ENCODE measurements around the gene VASP. TPM values are rescaled to one million over a fixed set of nuclear protein-coding genes. Genes with fewer than 3 reads are reported as not detected.

The VASP gene
- total and polyA plus RNA-seq, 2 of the 13 experiments (the other 11 are each of a cell fraction or from before 2014, with no cell fraction given): 41.8 to 67.1 TPM

GRCh38 chr19:45469132-45469944 lies 37.9 kb upstream of the VASP start (continued):
- no peak; the same call in 1 of the 2 replicates for TF ChIP-seq ZNF138 (CRISPR knock-in tag; IDR thresholded peaks at IDR 0.05; ENCODE audit: low read depth)
- TF ChIP-seq PAF1 (CRISPR knock-in tag; IDR thresholded peaks at IDR 0.05): no peak
- no peak for TF ChIP-seq ARNT (IDR thresholded peaks at IDR 0.05)
- TF ChIP-seq RXRB (CRISPR knock-in tag; IDR thresholded peaks at IDR 0.05; ENCODE audit: borderline replicate concordance): no peak
- 0 out of 2 replicates have a peak, but pooled peaks have one; percentile 31 for TF ChIP-seq BORCS8-MEF2B (CRISPR knock-in tag; IDR thresholded peaks at IDR 0.05)
- TF ChIP-seq, protein P1, sequence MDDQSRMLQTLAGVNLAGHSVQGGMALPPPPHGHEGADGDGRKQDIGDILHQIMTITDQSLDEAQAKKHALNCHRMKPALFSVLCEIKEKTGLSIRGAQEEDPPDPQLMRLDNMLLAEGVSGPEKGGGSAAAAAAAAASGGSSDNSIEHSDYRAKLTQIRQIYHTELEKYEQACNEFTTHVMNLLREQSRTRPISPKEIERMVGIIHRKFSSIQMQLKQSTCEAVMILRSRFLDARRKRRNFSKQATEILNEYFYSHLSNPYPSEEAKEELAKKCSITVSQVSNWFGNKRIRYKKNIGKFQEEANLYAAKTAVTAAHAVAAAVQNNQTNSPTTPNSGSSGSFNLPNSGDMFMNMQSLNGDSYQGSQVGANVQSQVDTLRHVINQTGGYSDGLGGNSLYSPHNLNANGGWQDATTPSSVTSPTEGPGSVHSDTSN (CRISPR knock-in tag; IDR thresholded peaks at IDR 0.05; ENCODE audit: borderline replicate concordance): no peak
- no peak for TF ChIP-seq ATRX (CRISPR knock-in tag; IDR thresholded peaks at IDR 0.05; ENCODE audit: borderline replicate concordance)
- TF ChIP-seq ESRRA (CRISPR knock-in tag; IDR thresholded peaks at IDR 0.05; ENCODE audit: low read depth): 0 out of 2 replicates have a peak, but pooled peaks have one; percentile 63
- TF ChIP-seq ZNF652 (CRISPR knock-in tag; IDR thresholded peaks at IDR 0.05; ENCODE audit: borderline replicate concordance, low read depth): no peak
- TF ChIP-seq NR0B2 (CRISPR knock-in tag; IDR thresholded peaks at IDR 0.05): no peak
- TF ChIP-seq ZNF790 (CRISPR knock-in tag; IDR thresholded peaks at IDR 0.05; ENCODE audit: borderline replicate concordance): no peak
- no peak for TF ChIP-seq NFE2 (CRISPR knock-in tag; IDR thresholded peaks at IDR 0.05)
- no peak for TF ChIP-seq ATF7 (IDR thresholded peaks at IDR 0.05)
- TF ChIP-seq ATF7 (CRISPR knock-in tag; IDR thresholded peaks at IDR 0.05): no peak
- TF ChIP-seq IRX3 (CRISPR knock-in tag; IDR thresholded peaks at IDR 0.05; ENCODE audit: borderline replicate concordance, low read depth): no peak
- TF ChIP-seq, protein P2, sequence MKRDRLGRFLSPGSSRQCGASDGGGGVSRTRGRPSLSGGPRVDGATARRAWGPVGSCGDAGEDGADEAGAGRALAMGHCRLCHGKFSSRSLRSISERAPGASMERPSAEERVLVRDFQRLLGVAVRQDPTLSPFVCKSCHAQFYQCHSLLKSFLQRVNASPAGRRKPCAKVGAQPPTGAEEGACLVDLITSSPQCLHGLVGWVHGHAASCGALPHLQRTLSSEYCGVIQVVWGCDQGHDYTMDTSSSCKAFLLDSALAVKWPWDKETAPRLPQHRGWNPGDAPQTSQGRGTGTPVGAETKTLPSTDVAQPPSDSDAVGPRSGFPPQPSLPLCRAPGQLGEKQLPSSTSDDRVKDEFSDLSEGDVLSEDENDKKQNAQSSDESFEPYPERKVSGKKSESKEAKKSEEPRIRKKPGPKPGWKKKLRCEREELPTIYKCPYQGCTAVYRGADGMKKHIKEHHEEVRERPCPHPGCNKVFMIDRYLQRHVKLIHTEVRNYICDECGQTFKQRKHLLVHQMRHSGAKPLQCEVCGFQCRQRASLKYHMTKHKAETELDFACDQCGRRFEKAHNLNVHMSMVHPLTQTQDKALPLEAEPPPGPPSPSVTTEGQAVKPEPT (CRISPR knock-in tag; IDR thresholded peaks at IDR 0.05; ENCODE audit: low read depth): no peak
- TF ChIP-seq HES4 (CRISPR knock-in tag; IDR thresholded peaks at IDR 0.05; ENCODE audit: borderline replicate concordance): 0 out of 2 replicates have a peak, but pooled peaks have one; percentile 48
- TF ChIP-seq FOXJ3 (CRISPR knock-in tag; IDR thresholded peaks at IDR 0.05; ENCODE audit: borderline replicate concordance): no peak
- TF ChIP-seq, protein P3, sequence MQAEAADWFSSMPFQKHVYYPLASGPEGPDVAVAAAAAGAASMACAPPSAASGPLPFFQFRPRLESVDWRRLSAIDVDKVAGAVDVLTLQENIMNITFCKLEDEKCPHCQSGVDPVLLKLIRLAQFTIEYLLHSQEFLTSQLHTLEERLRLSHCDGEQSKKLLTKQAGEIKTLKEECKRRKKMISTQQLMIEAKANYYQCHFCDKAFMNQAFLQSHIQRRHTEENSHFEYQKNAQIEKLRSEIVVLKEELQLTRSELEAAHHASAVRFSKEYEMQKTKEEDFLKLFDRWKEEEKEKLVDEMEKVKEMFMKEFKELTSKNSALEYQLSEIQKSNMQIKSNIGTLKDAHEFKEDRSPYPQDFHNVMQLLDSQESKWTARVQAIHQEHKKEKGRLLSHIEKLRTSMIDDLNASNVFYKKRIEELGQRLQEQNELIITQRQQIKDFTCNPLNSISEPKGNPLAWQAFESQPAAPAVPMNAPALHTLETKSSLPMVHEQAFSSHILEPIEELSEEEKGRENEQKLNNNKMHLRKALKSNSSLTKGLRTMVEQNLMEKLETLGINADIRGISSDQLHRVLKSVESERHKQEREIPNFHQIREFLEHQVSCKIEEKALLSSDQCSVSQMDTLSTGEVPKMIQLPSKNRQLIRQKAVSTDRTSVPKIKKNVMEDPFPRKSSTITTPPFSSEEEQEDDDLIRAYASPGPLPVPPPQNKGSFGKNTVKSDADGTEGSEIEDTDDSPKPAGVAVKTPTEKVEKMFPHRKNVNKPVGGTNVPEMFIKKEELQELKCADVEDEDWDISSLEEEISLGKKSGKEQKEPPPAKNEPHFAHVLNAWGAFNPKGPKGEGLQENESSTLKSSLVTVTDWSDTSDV (CRISPR knock-in tag; IDR thresholded peaks at IDR 0.05): 0 out of 2 replicates have a peak, but pooled peaks have one; percentile 46
- no peak for TF ChIP-seq ZFP82 (CRISPR knock-in tag; IDR thresholded peaks at IDR 0.05; ENCODE audit: borderline replicate concordance)
- peak; percentile 56; the same call in 1 of the 2 replicates for TF ChIP-seq POLR2AphosphoS5 (IDR thresholded peaks at IDR 0.05; ENCODE audit: low read depth, low read length)
- no peak for TF ChIP-seq ZNF343 (CRISPR knock-in tag; IDR thresholded peaks at IDR 0.05)
- TF ChIP-seq ZNF761 (CRISPR knock-in tag; conservative IDR thresholded peaks at IDR 0.05): no peak
- TF ChIP-seq ZNF549 (CRISPR knock-in tag; IDR thresholded peaks at IDR 0.05): no peak
- no peak; the same call in 1 of the 2 replicates for TF ChIP-seq ZNF567 (CRISPR knock-in tag; IDR thresholded peaks at IDR 0.05; ENCODE audit: borderline replicate concordance)
